Liver (tissue), 9 donors: ENCODE measurements around the gene TMEM145. TPM values are rescaled to one million over a fixed set of nuclear protein-coding genes. Genes with fewer than 3 reads are reported as not detected.
"Not testable (repeated sequence)": the region's sequence is repeated elsewhere in the genome, so short reads cannot be mapped to it uniquely, and the experiment has no call there.

Source experiments
- DNase-seq: peaks from one replicate; pipeline ENCODE4 v3.0.0-alpha.2; 2017; ENCODE audit warnings: low spot score
- H3K27ac ChIP-seq, 2 donors: one replicate each; pipeline ENCODE4 v1.7.0; 2013; ENCODE audit warnings: inconsistent platforms in 2 of 2, low read length in 2 of 2, control low read depth in 1 of 2, low read depth in 1 of 2, mild to moderate bottlenecking in 1 of 2
- H3K27me3 ChIP-seq, 4 donors: one replicate each; pipeline versions ENCODE4 v1.6.1 to v1.7.0; 2013; ENCODE audit warnings: low read length in 3 of 4, inconsistent platforms in 1 of 4, mild to moderate bottlenecking in 1 of 4, moderate library complexity in 1 of 4; ENCODE audit not compliant: control insufficient read depth in 4 of 4, insufficient read depth in 4 of 4
- H3K36me3 ChIP-seq, 4 donors: one replicate each; pipeline versions ENCODE4 v1.6.1 to v1.7.0; 2013; ENCODE audit warnings: low read length in 3 of 4, mild to moderate bottlenecking in 3 of 4, low read depth in 1 of 4, moderate library complexity in 1 of 4; ENCODE audit not compliant: control insufficient read depth in 4 of 4, insufficient read depth in 3 of 4
- H3K4me1 ChIP-seq, 4 donors: one replicate each; pipeline versions ENCODE4 v1.6.1 to v1.7.0; 2013; ENCODE audit warnings: low read length in 3 of 4, mild to moderate bottlenecking in 3 of 4, moderate library complexity in 1 of 4; ENCODE audit not compliant: control insufficient read depth in 4 of 4, insufficient read depth in 4 of 4
- H3K4me3 ChIP-seq, 3 donors: one replicate each; pipeline versions ENCODE4 v1.6.1 to v1.7.0; 2013; ENCODE audit warnings: low read length in 3 of 3, control low read depth in 1 of 3, low read depth in 1 of 3, mild to moderate bottlenecking in 1 of 3
- H3K9ac ChIP-seq, 2 donors: one replicate each; pipeline ENCODE4 v1.7.0; 2013; ENCODE audit warnings: low read length in 2 of 2, mild to moderate bottlenecking in 2 of 2, moderate library complexity in 2 of 2, control low read depth in 1 of 2, low read depth in 1 of 2
- H3K9me3 ChIP-seq, 4 donors: one replicate each; pipeline versions ENCODE4 v1.6.1 to v1.7.0; 2013; ENCODE audit warnings: low read length in 3 of 4; ENCODE audit not compliant: control insufficient read depth in 4 of 4
- EGR1 ChIP-seq, 2 donors: IDR thresholded peaks; 2 replicates each; pipeline ENCODE4 v1.6.1; 2016 to 2018; ENCODE audit warnings: antibody characterized with exemption in 2 of 2, low read depth in 2 of 2
- GABPA ChIP-seq, 2 donors: IDR thresholded peaks in 1 of 2; conservative IDR thresholded peaks in 1 of 2; 2 replicates each; pipeline ENCODE4 v1.6.1; 2016; ENCODE audit warnings: antibody characterized with exemption in 2 of 2, mild to moderate bottlenecking in 1 of 2, moderate library complexity in 1 of 2
- HNF4A ChIP-seq, 2 donors: conservative IDR thresholded peaks; 2 replicates each; pipeline ENCODE4 v1.6.1; 2016; ENCODE audit warnings: antibody characterized with exemption in 2 of 2, mild to moderate bottlenecking in 2 of 2
- JUND ChIP-seq, 2 donors: IDR thresholded peaks; 2 replicates each; pipeline ENCODE4 v1.6.1; 2016; ENCODE audit warnings: antibody characterized with exemption in 2 of 2
- MAX ChIP-seq: IDR thresholded peaks from 2 replicates; pipeline ENCODE4 v1.6.1; 2016; ENCODE audit warnings: antibody characterized with exemption
- NR2F2 ChIP-seq: IDR thresholded peaks from 2 replicates; pipeline ENCODE4 v1.6.1; 2016; ENCODE audit warnings: antibody characterized with exemption
- RAD21 ChIP-seq, 2 donors: IDR thresholded peaks; 2 replicates each; pipeline ENCODE4 v1.6.1; 2016; ENCODE audit warnings: antibody characterized with exemption in 2 of 2, mild to moderate bottlenecking in 2 of 2
- RXRA ChIP-seq, 2 donors: IDR thresholded peaks; 2 replicates each; pipeline ENCODE4 v1.6.1; 2017 to 2018; ENCODE audit warnings: antibody characterized with exemption in 2 of 2, mild to moderate bottlenecking in 1 of 2
- TAF1 ChIP-seq: conservative IDR thresholded peaks from 2 replicates; pipeline ENCODE4 v1.6.1; 2016; ENCODE audit warnings: antibody characterized with exemption, mild to moderate bottlenecking
- YY1 ChIP-seq: IDR thresholded peaks from 2 replicates; pipeline ENCODE4 v1.6.1; 2016; ENCODE audit warnings: antibody characterized with exemption, mild to moderate bottlenecking
- WGBS: extraction: QIAGEN DNeasy Blood & Tissue Kit; methylation state at CpG from one replicate; pipeline ENCODE4 v1.1.7; 2013; 5-methylcytosine and 5-hydroxymethylcytosine counted together
- polyA plus RNA-seq, 2 donors: library from polyadenylated mRNA; stranded (reverse) in 1 of 2; unstranded in 1 of 2; fragments of 200-250 nt in 1 of 2; fragments of >200 nt in 1 of 2; fragmentation: Nextera tagmentation in 1 of 2; extraction: Ambion mirVana in 1 of 2; gene quantifications; one replicate each; pipeline versions ENCODE4 v1.2.1 to v1.2.3, GENCODE V29; 2013 to 2015
- total RNA-seq, 2 donors: library from RNA; depleted of rRNA; stranded (reverse); fragments of >200 nt; gene quantifications; one replicate each; pipeline ENCODE4 v1.2.3, GENCODE V29; 2014
- donor health status: healthy.
- donor health status: healthy.
- donor health status: healthy.
- donor health status: healthy.
- donor health status: healthy.

TMEM145 gene
- total and polyA plus RNA-seq, 4 donors: 0.02 to 0.08 TPM; not detected in 2

- no peak overlapping the region for H3K4me3 ChIP-seq
- TF ChIP-seq HNF4A (conservative IDR thresholded peaks at IDR 0.05) (no peak), NR2F2 (no peak), EGR1 (IDR thresholded peaks at IDR 0.05; ENCODE audit: low read depth in 2 of 2) (no peak), RAD21 (IDR thresholded peaks at IDR 0.05) (no peak), GABPA (IDR thresholded peaks at IDR 0.05 in 1 of 2, conservative IDR thresholded peaks at IDR 0.05 in 1 of 2) (no peak), TAF1 (no peak), RXRA (IDR thresholded peaks at IDR 0.05) (no peak), YY1 (no peak)
- DNase-seq: no peak
- H3K4me1 ChIP-seq: no peaks in the 10 kb centered on the region
- H3K27me3 ChIP-seq: no peaks in the 10 kb centered on the region
- peaks cover 2 to 22% (median 9%) of the 10 kb centered on the region in 4 donors for H3K36me3 ChIP-seq
- WGBS: 92% methylated on average over 7 of the region's 7 CpGs
- no peak overlapping the region for H3K27ac ChIP-seq
- no peaks in the 10 kb centered on the region for H3K9me3 ChIP-seq
- no peak overlapping the region for H3K9ac ChIP-seq
Observed at GRCh38 chr19:42335374-42335936, 22.3 kb downstream of the TMEM145 start.

- no peak overlapping the region for H3K9ac ChIP-seq
- peaks cover 2 to 22% (median 9%) of the 10 kb centered on the region in 4 donors for H3K36me3 ChIP-seq
- H3K4me1 ChIP-seq: no peaks in the 10 kb centered on the region
- no peaks in the 10 kb centered on the region for H3K9me3 ChIP-seq
- TF ChIP-seq JUND (IDR thresholded peaks at IDR 0.05) (no peak), YY1 (no peak), MAX (no peak), GABPA (IDR thresholded peaks at IDR 0.05 in 1 of 2, conservative IDR thresholded peaks at IDR 0.05 in 1 of 2) (no peak), RXRA (IDR thresholded peaks at IDR 0.05) (no peak), EGR1 (IDR thresholded peaks at IDR 0.05; ENCODE audit: low read depth in 2 of 2) (no peak)
- DNase-seq: no peak
- no peaks in the 10 kb centered on the region for H3K27me3 ChIP-seq
- no peak overlapping the region for H3K27ac ChIP-seq
- WGBS: 94% methylated on average over 19 of the region's 19 CpGs
- H3K4me3 ChIP-seq: no peak overlapping the region
Observed at GRCh38 chr19:42335971-42336370, 22.9 kb downstream of the TMEM145 start.

GRCh38 chr19:42339126-42339860 lies 26.2 kb downstream of the TMEM145 start:
- H3K27ac ChIP-seq, H3K27me3 ChIP-seq, H3K4me3 ChIP-seq, H3K9me3 ChIP-seq, H3K9ac ChIP-seq, DNase-seq, H3K4me1 ChIP-seq: not testable (repeated sequence)
- peaks cover 4 to 27% (median 11%) of the 10 kb centered on the region in 4 donors for H3K36me3 ChIP-seq
- WGBS: 93% methylated on average over 7 of the region's 7 CpGs

GRCh38 chr19:42339922-42340321 lies 26.8 kb downstream of the TMEM145 start:
- not testable (repeated sequence) for DNase-seq, H3K4me1 ChIP-seq, H3K9me3 ChIP-seq, H3K27ac ChIP-seq, H3K4me3 ChIP-seq, H3K9ac ChIP-seq, H3K27me3 ChIP-seq
- H3K36me3 ChIP-seq: peaks cover 4 to 26% (median 9%) of the 10 kb centered on the region in 4 donors
- 97% methylated on average over 4 of the region's 4 CpGs for WGBS
